HL-60 (cell line): ENCODE measurements around the gene LTB4R2.

Experiments used
- DNase-seq, 2 experiments: peaks; one replicate each; pipeline ENCODE4 v3.0.0-alpha.2; 2010 to 2020; ENCODE audit warnings: low read depth in 1 of 2, low spot score in 1 of 2
- H3K27ac ChIP-seq: fragments of 250-450 bp; sonication (Bioruptor Pico); replicated peaks from 2 replicates; pipeline ENCODE4 v1.5.1; 2020; ENCODE audit warnings: mild to moderate bottlenecking, moderate library complexity
- H3K27me3 ChIP-seq: fragments of 250-450 bp; sonication (Bioruptor Pico); 2 replicates; pipeline ENCODE4 v1.5.1; 2021; ENCODE audit warnings: mild to moderate bottlenecking, moderate library complexity; ENCODE audit not compliant: insufficient read depth, poor library complexity, severe bottlenecking
- H3K4me3 ChIP-seq: replicated peaks from 2 replicates; pipeline ENCODE4 v1.5.1; 2011; ENCODE audit warnings: mild to moderate bottlenecking, control low read depth, low read length; ENCODE audit not compliant: insufficient read depth
- GABPA ChIP-seq: IDR thresholded peaks from 2 replicates; pipeline ENCODE4 v1.6.1; 2012; ENCODE audit warnings: low read depth
- POLR2AphosphoS5 ChIP-seq: IDR thresholded peaks from 2 replicates; pipeline ENCODE4 v1.6.1; 2012; ENCODE audit warnings: low read depth
- REST ChIP-seq: IDR thresholded peaks from 2 replicates; pipeline ENCODE4 v1.6.1; 2012; ENCODE audit warnings: low read depth; ENCODE audit not compliant: insufficient replicate concordance
- SPI1 ChIP-seq: IDR thresholded peaks from 2 replicates; pipeline ENCODE4 v1.6.1; 2012; ENCODE audit warnings: low read depth, mild to moderate bottlenecking, borderline replicate concordance
- TF ChIP-seq, protein P1 (sequence below): IDR thresholded peaks from one replicate; pipeline ENCODE4 v1.5.1; 2011; ENCODE audit warnings: low read length, control low read depth, inconsistent platforms; ENCODE audit not compliant: insufficient read depth

LTB4R2 gene

GRCh38 chr14:24316597-24316950 lies 6.6 kb downstream of the LTB4R2 start:
- TF ChIP-seq REST (no peak), POLR2AphosphoS5 (no peak), SPI1 (no peak), GABPA (no peak)
- TF ChIP-seq, protein P1, sequence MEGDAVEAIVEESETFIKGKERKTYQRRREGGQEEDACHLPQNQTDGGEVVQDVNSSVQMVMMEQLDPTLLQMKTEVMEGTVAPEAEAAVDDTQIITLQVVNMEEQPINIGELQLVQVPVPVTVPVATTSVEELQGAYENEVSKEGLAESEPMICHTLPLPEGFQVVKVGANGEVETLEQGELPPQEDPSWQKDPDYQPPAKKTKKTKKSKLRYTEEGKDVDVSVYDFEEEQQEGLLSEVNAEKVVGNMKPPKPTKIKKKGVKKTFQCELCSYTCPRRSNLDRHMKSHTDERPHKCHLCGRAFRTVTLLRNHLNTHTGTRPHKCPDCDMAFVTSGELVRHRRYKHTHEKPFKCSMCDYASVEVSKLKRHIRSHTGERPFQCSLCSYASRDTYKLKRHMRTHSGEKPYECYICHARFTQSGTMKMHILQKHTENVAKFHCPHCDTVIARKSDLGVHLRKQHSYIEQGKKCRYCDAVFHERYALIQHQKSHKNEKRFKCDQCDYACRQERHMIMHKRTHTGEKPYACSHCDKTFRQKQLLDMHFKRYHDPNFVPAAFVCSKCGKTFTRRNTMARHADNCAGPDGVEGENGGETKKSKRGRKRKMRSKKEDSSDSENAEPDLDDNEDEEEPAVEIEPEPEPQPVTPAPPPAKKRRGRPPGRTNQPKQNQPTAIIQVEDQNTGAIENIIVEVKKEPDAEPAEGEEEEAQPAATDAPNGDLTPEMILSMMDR = no peak
- Histone ChIP-seq H3K4me3 (no peak overlapping the region), H3K27ac (no peak overlapping the region), H3K27me3 (no peaks in the 10 kb centered on the region)
- no peak for DNase-seq

- TF ChIP-seq REST (no peak), SPI1 (no peak), POLR2AphosphoS5 (no peak)
- TF ChIP-seq, protein P1 = no peak
- Histone ChIP-seq H3K27me3 (no peaks in the 10 kb centered on the region), H3K27ac (no peak overlapping the region), H3K4me3 (no peak overlapping the region)
- no peak for DNase-seq
Observed at GRCh38 chr14:24317141-24317928, 7.4 kb downstream of the LTB4R2 start.

GRCh38 chr14:24321212-24321975 lies 11.5 kb downstream of the LTB4R2 start:
- DNase-seq = no peak
- no peaks in the 10 kb centered on the region for H3K27me3 ChIP-seq

More at GRCh38 chr14:24321212-24321975, 11.5 kb downstream of the LTB4R2 start:
- Histone ChIP-seq H3K4me3 (no peak overlapping the region), H3K27ac (no peak overlapping the region)
- TF ChIP-seq REST = no peak
- TF ChIP-seq SPI1 = no peak
- TF ChIP-seq, protein P1 = no peak
- no peak for TF ChIP-seq POLR2AphosphoS5
- no peak for TF ChIP-seq GABPA
